ENCODE data around the gene CCDC178. TPM values are rescaled to one million over a fixed set of nuclear protein-coding genes. Genes with fewer than 3 reads are reported as not detected.

CCDC178 gene
- polyA plus RNA-seq, 1 donor = 0.36 TPM

- H3K4me3 ChIP-seq (ENCODE audit: low read length) = no peak overlapping the region
- H3K27ac ChIP-seq (ENCODE audit: low read length) = no peak overlapping the region
- DNase-seq = no peak
- H3K4me1 ChIP-seq (ENCODE audit: control insufficient read depth, insufficient read depth, low read length) = no peaks in the 10 kb centered on the region
- H3K36me3 ChIP-seq (ENCODE audit: control insufficient read depth, insufficient read depth, low read length) = no peaks in the 10 kb centered on the region
- H3K9me3 ChIP-seq (ENCODE audit: control insufficient read depth, low read depth, low read length) = no peaks in the 10 kb centered on the region
- H3K27me3 ChIP-seq (ENCODE audit: control insufficient read depth, insufficient read depth, low read length) = no peaks in the 10 kb centered on the region
These were observed 208.2 kb downstream of the CCDC178 start for GRCh38 chr18:33232318-33232626.

GRCh38 chr18:33231474-33232317 is 208.8 kb downstream of the CCDC178 start:
- WGBS (ENCODE audit: insufficient coverage, low lambda C conversion rate) = 26% methylated on average over 3 of the region's 6 CpGs
- Histone ChIP-seq H3K36me3 (ENCODE audit: control insufficient read depth, insufficient read depth, low read length) (no peaks in the 10 kb centered on the region), H3K27ac (ENCODE audit: low read length) (no peak overlapping the region), H3K4me3 (ENCODE audit: low read length) (no peak overlapping the region), H3K9me3 (ENCODE audit: control insufficient read depth, low read depth, low read length) (no peaks in the 10 kb centered on the region), H3K27me3 (ENCODE audit: control insufficient read depth, insufficient read depth, low read length) (no peaks in the 10 kb centered on the region), H3K4me1 (ENCODE audit: control insufficient read depth, insufficient read depth, low read length) (no peaks in the 10 kb centered on the region)
- DNase-seq = peak; percentile 57 to 63

DNA sequence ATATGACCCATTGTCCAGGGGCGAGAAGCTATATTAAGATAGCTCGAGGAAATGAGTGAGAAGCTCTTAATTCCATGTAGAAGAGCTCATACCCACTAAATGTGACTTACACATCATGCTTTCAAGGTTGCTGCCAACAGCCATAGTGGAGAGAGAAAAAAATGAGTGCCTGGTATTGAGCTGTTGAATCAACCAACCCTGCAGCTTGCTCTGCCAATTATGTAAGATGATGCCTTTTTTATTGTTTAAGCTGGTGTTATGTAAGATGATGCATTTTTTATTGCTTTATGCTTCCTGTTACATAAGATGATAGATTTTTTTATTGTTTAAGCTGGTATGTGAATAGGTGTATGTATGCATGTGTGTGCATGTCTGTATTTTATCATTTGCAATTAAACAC is 228.2 kb downstream of the CCDC178 start:
- Histone ChIP-seq H3K4me1 (ENCODE audit: control insufficient read depth, insufficient read depth, low read length) (no peaks in the 10 kb centered on the region), H3K27me3 (ENCODE audit: control insufficient read depth, insufficient read depth, low read length) (no peaks in the 10 kb centered on the region), H3K9me3 (ENCODE audit: control insufficient read depth, low read depth, low read length) (no peaks in the 10 kb centered on the region), H3K27ac (ENCODE audit: low read length) (no peak overlapping the region), H3K36me3 (ENCODE audit: control insufficient read depth, insufficient read depth, low read length) (no peaks in the 10 kb centered on the region), H3K4me3 (ENCODE audit: low read length) (no peak overlapping the region)
- WGBS (ENCODE audit: insufficient coverage, low lambda C conversion rate) = no CpG with 5 or more reads among the region's 2 CpGs
- no peak for DNase-seq

DNA sequence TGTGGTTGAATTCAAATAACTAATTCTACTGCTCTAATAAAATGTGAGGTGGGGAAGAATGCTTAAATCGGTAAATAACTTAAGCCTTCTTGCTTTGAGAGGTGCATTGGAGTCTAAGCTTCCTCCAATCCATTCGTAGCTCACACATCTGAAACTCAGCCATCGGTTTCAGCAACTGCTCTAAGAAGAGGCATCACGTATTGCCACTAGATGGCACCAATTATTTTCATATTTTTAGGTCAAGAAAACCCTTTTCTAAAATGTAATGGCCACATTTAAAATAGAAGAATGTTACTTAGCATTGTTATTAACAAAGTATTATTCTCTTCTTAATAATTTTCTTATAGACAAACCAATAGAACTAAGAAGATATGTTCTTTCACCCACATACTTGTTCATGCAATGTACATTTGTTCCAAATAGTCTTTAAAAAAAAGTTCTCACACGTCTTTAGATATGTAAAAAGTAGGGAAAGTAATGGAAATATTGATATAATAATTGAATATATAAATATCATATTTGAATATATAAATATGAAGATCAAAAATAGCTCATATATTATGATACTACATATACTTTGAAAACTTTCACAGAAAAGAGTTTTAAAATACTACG is 229.8 kb downstream of the CCDC178 start:
- 89% methylated on average over 2 of the region's 6 CpGs for WGBS (ENCODE audit: insufficient coverage, low lambda C conversion rate)
- no peaks in the 10 kb centered on the region for H3K27me3 ChIP-seq (ENCODE audit: control insufficient read depth, insufficient read depth, low read length)
- no peak for DNase-seq

DNA sequence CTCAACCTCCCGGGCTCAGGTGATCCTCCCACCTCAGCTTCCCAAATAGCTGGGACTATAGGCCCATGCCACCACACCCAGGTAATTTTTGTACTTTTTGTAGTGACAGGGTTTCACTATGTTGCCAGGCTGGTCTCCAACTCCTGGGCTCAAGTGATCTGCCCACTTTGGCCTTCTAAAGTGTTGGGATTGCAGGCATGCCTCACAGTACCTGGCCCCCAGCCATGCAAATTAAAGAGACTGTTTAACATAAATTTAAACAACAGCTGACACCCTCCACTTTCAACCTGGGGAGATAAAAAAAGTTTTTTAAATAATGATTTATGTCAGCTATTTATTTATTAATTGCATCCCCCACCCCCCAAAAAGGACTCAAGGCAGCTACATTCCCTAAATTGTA is 234.7 kb downstream of the CCDC178 start:
- no CpG with 5 or more reads among the region's 1 CpG for WGBS (ENCODE audit: insufficient coverage, low lambda C conversion rate)

More for the DNA sequence above, 229.8 kb downstream of the CCDC178 start:
- Histone ChIP-seq H3K4me3 (ENCODE audit: low read length) (no peak overlapping the region), H3K36me3 (ENCODE audit: control insufficient read depth, insufficient read depth, low read length) (no peaks in the 10 kb centered on the region), H3K27ac (ENCODE audit: low read length) (no peak overlapping the region), H3K4me1 (ENCODE audit: control insufficient read depth, insufficient read depth, low read length) (no peaks in the 10 kb centered on the region), H3K9me3 (ENCODE audit: control insufficient read depth, low read depth, low read length) (no peaks in the 10 kb centered on the region)

GRCh38 chr18:33201509-33201926 is 239.0 kb downstream of the CCDC178 start:
- Histone ChIP-seq H3K27ac (ENCODE audit: low read length) (no peak overlapping the region), H3K9me3 (ENCODE audit: control insufficient read depth, low read depth, low read length) (no peaks in the 10 kb centered on the region), H3K27me3 (ENCODE audit: control insufficient read depth, insufficient read depth, low read length) (no peaks in the 10 kb centered on the region), H3K36me3 (ENCODE audit: control insufficient read depth, insufficient read depth, low read length) (no peaks in the 10 kb centered on the region), H3K4me3 (ENCODE audit: low read length) (no peak overlapping the region), H3K4me1 (ENCODE audit: control insufficient read depth, insufficient read depth, low read length) (no peaks in the 10 kb centered on the region)
- DNase-seq = peak; percentile 1 to 21
- no CpG with 5 or more reads among the region's 8 CpGs for WGBS (ENCODE audit: insufficient coverage, low lambda C conversion rate)

More for the DNA sequence above, 234.7 kb downstream of the CCDC178 start:
- Histone ChIP-seq H3K9me3 (ENCODE audit: control insufficient read depth, low read depth, low read length) (no peaks in the 10 kb centered on the region), H3K4me3 (ENCODE audit: low read length) (no peak overlapping the region), H3K36me3 (ENCODE audit: control insufficient read depth, insufficient read depth, low read length) (no peaks in the 10 kb centered on the region), H3K4me1 (ENCODE audit: control insufficient read depth, insufficient read depth, low read length) (no peaks in the 10 kb centered on the region), H3K27me3 (ENCODE audit: control insufficient read depth, insufficient read depth, low read length) (no peaks in the 10 kb centered on the region), H3K27ac (ENCODE audit: low read length) (no peak overlapping the region)
- no peak for DNase-seq

DNA sequence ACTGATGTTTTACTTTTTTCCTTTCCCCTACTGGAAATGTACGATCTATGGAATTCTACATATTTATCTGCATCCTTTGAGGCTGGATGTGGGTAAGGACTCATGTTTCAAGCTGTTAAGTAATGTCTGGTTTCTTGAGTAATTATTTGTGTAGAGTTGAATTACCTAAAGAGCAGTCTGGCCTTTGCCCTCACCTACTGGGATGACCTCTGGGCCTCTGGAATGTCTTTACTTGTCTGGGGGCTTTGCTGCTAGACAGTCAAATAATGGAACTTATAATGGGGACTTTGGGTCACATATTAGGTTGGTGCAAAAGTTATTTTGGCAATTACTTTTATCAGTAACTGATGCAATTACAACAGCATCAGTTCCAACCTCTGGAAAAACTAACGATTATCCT is 244.7 kb downstream of the CCDC178 start:
- Histone ChIP-seq H3K4me1 (ENCODE audit: control insufficient read depth, insufficient read depth, low read length) (no peaks in the 10 kb centered on the region), H3K9me3 (ENCODE audit: control insufficient read depth, low read depth, low read length) (no peaks in the 10 kb centered on the region), H3K27ac (ENCODE audit: low read length) (no peak overlapping the region), H3K4me3 (ENCODE audit: low read length) (no peak overlapping the region), H3K36me3 (ENCODE audit: control insufficient read depth, insufficient read depth, low read length) (no peaks in the 10 kb centered on the region), H3K27me3 (ENCODE audit: control insufficient read depth, insufficient read depth, low read length) (no peaks in the 10 kb centered on the region)
- no CpG with 5 or more reads among the region's 2 CpGs for WGBS (ENCODE audit: insufficient coverage, low lambda C conversion rate)
- peak in 1 of 2 donors; percentile 1 for DNase-seq

DNA sequence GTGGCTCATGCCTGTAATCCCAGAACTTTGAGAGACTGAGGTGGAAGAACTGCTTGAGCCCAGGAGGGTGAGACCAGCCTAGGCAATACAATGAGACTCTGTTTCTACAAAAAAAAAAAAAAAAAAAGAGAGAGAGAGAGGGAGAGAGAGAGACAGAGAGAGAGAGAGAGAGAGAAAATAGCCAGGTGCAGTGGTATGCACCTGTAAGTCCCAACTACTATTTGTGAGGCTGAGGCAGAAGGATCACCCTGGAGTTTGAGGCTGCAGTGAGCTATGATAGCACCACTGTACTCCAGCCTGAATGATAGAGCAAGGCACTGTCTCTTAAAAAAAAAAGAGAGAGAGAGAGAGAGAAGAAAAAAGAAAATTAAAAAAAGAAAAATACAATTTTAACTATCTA is 245.7 kb downstream of the CCDC178 start:
- no peak for DNase-seq
- Histone ChIP-seq H3K36me3 (ENCODE audit: control insufficient read depth, insufficient read depth, low read length) (no peaks in the 10 kb centered on the region), H3K27ac (ENCODE audit: low read length) (no peak overlapping the region), H3K27me3 (ENCODE audit: control insufficient read depth, insufficient read depth, low read length) (no peaks in the 10 kb centered on the region), H3K4me3 (ENCODE audit: low read length) (no peak overlapping the region), H3K9me3 (ENCODE audit: control insufficient read depth, low read depth, low read length) (no peaks in the 10 kb centered on the region), H3K4me1 (ENCODE audit: control insufficient read depth, insufficient read depth, low read length) (no peaks in the 10 kb centered on the region)

- H3K4me3 ChIP-seq (ENCODE audit: low read length) = no peak overlapping the region
- 100% methylated on average over 1 of the region's 3 CpGs for WGBS (ENCODE audit: insufficient coverage, low lambda C conversion rate)
- no peak overlapping the region for H3K27ac ChIP-seq (ENCODE audit: low read length)
- H3K4me1 ChIP-seq (ENCODE audit: control insufficient read depth, insufficient read depth, low read length) = no peaks in the 10 kb centered on the region
- no peaks in the 10 kb centered on the region for H3K36me3 ChIP-seq (ENCODE audit: control insufficient read depth, insufficient read depth, low read length)
- H3K27me3 ChIP-seq (ENCODE audit: control insufficient read depth, insufficient read depth, low read length) = no peaks in the 10 kb centered on the region
- no peak for DNase-seq
- no peaks in the 10 kb centered on the region for H3K9me3 ChIP-seq (ENCODE audit: control insufficient read depth, low read depth, low read length)
These were observed 255.6 kb downstream of the CCDC178 start for GRCh38 chr18:33184958-33185357.

- WGBS (ENCODE audit: insufficient coverage, low lambda C conversion rate) = 43% methylated on average over 2 of the region's 3 CpGs
- no peak for DNase-seq
- no peak overlapping the region for H3K4me3 ChIP-seq (ENCODE audit: low read length)
- no peaks in the 10 kb centered on the region for H3K4me1 ChIP-seq (ENCODE audit: control insufficient read depth, insufficient read depth, low read length)
- no peaks in the 10 kb centered on the region for H3K9me3 ChIP-seq (ENCODE audit: control insufficient read depth, low read depth, low read length)
- no peak overlapping the region for H3K27ac ChIP-seq (ENCODE audit: low read length)
- H3K27me3 ChIP-seq (ENCODE audit: control insufficient read depth, insufficient read depth, low read length) = no peaks in the 10 kb centered on the region
- no peaks in the 10 kb centered on the region for H3K36me3 ChIP-seq (ENCODE audit: control insufficient read depth, insufficient read depth, low read length)
These were observed 256.3 kb downstream of the CCDC178 start for GRCh38 chr18:33184175-33184574.

- H3K4me1 ChIP-seq (ENCODE audit: control insufficient read depth, insufficient read depth, low read length) = no peaks in the 10 kb centered on the region
- H3K27ac ChIP-seq (ENCODE audit: low read length) = no peak overlapping the region
- no peaks in the 10 kb centered on the region for H3K27me3 ChIP-seq (ENCODE audit: control insufficient read depth, insufficient read depth, low read length)
- no peak for DNase-seq
- H3K36me3 ChIP-seq (ENCODE audit: control insufficient read depth, insufficient read depth, low read length) = no peaks in the 10 kb centered on the region
- no peaks in the 10 kb centered on the region for H3K9me3 ChIP-seq (ENCODE audit: control insufficient read depth, low read depth, low read length)
- 90% methylated on average over 2 of the region's 4 CpGs for WGBS (ENCODE audit: insufficient coverage, low lambda C conversion rate)
- no peak overlapping the region for H3K4me3 ChIP-seq (ENCODE audit: low read length)
These were observed 257.4 kb downstream of the CCDC178 start for GRCh38 chr18:33183136-33183535.
